Fibroblast of skin of right biceps (primary cell): ENCODE data around the gene PFKP.
A peak's percentile ranks its signal among the peaks of the same experiment; 100 is the strongest.
"Not testable (repeated sequence)": the region's sequence is repeated elsewhere in the genome, so short reads cannot be mapped to it uniquely, and the experiment has no call there.

ENCODE experiments used
- DNase-seq: peaks from one replicate; pipeline ENCODE4 v3.0.0-alpha.2; 2013

Gene PFKP

DNA sequence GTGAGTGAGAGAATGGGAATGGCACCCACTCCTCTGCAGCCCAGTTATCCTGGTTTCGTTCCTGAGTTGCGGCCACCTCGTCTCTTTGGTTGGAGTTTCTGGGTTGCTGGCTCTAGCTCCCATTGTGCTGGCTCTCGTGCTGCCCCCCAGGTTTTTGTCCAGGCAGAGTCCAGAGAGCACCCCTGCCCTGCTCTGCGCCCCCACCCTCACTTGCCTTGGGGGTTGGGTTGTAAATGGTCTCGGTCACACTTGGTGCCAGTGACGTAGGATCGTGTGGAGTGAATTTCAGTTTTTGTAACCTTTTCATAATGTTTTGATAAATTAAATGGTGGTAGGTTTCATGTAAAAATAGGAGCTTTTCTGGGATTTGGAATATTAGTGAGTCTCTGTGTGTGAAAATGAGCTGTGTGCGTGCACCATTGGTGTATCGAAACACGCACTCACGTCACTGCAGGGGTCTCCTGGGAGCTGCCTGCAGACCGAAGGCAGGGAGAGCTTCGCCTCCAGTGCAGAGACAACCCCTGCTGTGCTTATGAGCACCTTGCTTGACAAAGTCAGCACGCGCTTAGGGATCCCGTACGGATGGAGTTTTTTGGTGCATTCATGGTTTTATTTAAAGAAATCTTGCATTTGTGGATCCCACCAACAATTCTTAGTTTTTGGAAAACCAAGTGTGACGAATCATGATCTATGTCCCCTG is 32.9 kb downstream of the PFKP start:
- DNase-seq: no peak

DNA sequence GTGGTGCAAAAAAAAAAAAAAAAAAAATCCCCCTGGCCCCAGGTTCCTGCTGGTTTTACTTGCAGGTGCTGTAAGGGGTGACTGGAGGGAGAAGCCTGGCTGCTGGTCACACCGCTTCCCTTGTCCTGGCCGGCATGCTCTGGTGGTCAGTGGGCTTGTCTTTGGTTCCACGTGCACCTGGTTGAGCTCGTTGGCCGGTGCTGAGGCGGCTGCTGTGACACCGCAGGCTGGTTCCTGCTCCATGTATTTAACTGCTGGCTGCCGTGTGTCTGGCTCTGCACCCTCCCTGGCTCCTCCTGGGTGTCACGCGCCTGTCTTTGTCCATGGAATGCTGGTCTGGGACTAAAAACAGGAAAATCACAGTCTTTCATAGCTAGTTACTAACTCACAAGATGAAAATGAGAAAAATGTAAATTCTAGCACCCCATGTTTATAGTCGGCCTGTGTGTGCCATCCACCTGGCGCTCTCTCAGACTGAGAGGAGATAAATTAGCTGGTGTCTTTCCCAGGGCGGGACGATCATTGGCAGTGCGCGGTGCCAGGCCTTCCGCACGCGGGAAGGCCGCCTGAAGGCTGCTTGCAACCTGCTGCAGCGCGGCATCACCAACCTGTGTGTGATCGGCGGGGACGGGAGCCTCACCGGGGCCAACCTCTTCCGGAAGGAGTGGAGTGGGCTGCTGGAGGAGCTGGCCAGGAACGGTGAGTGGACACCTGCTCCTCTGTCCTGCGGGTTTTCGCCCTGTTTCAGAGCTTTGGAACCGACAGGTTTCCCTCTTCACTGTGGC is 33.7 kb downstream of the PFKP start:
- no peak for DNase-seq

DNA sequence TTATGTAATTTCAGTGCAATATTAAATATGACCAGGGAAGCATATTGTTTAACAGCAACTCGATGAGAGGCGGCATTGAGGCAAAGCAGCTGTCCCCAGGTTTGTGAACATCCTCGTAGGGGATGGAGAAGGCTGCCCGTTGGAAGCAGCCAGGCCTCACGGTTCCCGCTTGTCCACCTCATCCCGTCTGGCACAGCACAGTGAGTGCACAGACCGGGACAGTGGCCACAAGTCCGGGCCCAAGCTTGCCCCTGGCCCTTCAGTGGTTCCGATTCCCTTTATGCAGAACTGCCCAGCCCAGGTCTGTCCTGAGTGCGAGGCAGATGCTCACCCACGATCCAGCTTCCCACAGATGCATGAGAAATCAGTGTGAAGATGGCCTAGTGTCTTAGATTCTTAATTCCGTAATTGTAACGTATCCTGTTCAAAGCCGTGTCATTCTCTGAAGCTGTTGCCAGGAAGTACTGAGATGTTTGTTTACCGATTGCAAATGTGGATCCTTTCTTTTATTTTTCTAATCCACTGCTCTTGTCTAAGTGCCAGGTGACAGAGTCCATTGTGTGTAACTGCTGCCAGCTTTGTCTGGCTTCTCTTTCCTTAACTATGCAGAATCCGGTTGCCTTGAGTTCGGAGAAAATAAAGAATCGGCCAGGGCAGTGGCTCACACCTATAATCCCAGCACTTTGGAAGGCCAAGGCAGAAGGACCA is 35.5 kb downstream of the PFKP start:
- DNase-seq: no peak

DNA sequence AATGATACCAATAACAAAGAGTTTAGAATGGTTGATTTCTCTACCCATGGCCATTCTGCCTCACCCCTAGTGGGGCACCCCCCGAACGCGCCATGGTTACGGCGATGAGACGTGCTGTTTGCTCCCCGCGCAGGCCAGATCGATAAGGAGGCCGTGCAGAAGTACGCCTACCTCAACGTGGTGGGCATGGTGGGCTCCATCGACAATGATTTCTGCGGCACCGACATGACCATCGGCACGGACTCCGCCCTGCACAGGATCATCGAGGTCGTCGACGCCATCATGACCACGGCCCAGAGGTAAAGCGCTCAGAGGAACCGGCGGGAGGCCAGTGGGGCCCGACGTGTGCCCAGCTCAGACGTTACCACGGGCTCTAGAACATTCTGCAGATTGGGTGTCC is 36.3 kb downstream of the PFKP start:
- DNase-seq: no peak

DNA sequence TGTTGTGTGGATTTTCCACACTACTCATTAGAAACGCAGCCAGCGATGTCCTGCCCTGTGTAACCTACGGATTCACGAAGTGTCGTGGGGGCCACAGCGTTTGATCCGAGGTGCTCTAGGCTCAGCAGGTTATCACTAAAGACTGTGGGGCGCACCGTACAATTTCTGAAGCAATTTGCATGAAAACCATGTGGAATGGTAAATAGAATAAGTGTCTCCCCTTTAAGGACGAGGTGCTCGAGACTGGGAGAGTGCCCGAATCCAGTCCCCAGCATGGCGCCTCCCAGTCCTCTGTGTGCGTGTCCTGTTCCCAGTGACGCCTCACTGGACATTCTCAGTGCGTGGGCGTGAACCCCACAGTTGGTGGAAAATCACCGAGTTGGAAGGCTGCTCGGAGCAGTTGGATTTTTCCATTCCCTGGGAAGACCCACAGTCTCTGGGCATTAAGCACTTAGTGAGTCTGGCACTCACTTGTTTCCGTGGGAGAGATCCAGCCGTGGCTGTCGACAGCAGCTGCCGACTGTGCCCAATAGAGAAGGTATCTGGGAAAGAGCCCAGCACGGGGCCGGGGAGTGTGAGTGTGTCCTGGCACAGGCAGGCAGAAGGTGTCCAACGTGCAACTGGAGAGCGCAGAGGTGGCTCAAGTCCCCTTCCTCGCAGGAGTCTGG is 37.0 kb downstream of the PFKP start:
- no peak for DNase-seq

DNA sequence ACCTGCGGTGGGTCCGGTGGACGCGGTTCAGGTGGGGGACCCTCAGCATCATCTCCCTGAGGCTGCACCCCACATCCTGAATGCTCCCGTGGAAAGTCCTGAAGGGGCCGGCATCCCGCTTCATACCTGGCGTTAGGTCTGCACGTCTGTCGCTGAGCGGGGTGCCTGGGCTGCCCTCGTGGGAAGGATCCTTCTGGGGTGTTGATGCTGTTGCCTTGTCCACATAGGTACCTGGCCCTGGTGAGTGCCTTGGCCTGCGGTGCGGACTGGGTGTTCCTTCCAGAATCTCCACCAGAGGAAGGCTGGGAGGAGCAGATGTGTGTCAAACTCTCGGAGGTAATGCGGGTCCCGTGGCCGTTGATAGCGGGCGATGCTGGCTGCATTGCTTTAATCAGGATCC is 37.8 kb downstream of the PFKP start:
- DNase-seq: no peak

DNA sequence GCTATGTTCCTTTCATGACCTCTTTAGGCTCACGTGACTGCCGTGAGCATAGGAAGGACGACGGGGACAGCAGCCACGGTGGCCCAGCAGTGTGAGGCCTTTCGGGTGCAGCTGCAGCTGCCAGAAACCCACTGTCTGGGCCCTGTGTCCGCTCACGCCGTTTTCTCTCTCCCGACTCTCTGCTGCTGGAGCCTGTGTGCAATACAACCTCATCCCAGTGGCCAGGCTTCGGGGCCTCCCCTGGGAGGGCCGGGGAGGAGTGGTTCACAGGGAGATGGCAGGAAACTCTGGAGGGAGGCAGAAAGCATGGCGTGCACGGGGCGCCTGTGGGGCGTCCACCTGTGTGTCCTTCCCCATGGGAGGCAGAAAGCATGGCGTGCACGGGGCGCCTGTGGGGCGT is 38.6 kb downstream of the PFKP start:
- no peak for DNase-seq

DNA sequence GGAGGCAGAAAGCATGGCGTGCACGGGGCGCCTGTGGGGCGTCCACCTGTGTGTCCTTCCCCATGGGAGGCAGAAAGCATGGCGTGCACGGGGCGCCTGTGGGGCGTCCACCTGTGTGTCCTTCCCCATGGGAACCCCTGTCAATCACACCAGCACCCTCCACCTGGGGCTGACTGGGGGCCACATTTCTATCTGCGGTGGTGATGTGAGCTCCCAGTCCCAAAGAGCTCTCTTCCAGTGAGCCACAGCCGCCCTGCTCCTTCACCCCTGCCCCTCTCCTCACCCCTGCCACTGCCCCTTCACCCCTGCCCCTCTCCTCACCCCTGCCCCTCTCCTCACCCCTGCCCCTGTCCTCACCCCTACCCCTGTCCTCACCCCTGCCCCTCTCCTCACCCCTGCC is 39.0 kb downstream of the PFKP start:
- DNase-seq: not testable (repeated sequence)

DNA sequence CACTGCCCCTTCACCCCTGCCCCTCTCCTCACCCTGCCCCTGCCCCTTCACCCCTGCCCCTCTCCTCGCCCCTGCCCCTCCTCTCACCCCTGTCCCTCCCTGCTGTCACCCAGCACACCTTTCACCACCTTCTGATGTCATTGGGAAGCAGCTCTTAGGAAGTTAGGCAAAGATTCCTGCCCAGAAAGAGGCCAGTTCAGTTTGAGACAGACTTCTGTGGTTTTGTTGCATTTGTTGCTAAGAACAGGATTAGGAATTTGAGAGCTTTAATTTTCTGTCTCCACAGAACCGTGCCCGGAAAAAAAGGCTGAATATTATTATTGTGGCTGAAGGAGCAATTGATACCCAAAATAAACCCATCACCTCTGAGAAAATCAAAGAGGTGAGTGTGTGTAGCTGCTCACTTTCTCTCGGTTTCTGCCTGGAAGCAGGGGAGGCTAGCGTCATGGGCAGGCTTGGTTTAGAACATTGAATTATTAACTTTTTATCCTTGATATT is 39.6 kb downstream of the PFKP start:
- peak; percentile 43 for DNase-seq

DNA sequence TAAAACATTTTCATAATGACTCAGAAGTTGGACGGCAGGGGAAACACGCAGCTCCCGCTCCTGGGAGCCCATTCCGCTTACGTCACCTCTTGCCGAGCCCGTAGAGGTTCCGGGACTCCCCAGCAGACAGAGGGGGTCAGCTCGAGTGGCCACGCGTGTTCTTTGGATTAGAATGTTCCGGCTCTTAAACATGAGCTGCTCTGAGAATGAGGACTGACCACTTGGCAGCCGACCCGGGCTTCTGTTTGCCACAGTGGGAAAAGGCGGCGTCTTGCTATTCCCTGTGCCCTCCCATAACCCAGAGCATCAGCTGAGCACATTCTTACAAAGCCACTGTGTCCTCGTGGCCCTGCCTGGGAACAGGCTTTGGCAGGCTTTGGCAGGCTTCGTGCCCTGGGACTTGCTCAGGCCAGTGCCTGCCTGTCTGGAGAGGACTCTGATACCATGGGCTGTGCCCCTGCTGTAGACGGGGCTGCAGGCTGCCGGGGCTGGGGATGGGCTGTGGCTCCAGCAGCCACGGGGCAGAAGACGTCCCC is 40.1 kb downstream of the PFKP start:
- DNase-seq: peak; percentile 81

DNA sequence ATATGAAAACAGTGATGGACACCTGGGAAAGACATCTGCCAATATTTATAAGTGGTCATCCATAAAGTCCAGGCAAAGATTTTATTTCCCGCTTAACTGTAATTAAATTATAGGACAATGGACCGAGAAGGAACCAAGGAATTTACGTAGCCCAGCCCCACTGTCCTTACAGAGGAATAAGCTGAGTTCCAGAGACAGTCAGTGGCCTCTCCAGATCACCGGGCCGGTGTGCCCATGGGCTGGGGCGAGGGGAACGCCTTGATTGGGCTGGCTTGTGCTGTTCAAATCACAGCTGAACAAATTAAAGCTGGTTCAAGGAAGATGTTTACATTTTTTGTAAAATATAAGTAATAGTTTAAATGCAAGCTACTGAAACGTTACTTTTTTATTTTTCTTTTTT is 40.7 kb downstream of the PFKP start:
- DNase-seq: no peak

DNA sequence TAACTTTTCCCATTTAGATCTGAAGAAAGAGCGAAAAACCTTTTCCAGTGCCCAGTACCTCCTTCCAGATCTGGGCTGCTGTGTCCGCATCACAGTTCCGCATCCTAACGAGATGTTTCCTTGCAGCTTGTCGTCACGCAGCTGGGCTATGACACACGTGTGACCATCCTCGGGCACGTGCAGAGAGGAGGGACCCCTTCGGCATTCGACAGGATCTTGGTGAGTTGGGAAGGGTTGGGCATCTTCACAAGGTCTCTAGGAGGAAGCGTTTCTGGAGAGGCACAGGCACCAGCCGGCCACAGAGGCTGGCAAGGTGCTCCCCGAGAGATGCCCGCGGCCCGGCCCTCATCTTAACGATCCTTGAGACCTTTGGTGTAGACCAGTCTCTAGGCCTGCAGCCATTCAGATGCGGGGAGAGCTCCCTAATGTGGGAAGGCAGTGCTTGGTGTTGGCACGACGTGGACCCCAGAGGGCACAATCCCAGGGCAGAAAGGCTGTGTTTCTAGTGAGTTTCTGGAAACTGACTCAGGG is 41.3 kb downstream of the PFKP start:
- DNase-seq: no peak

DNA sequence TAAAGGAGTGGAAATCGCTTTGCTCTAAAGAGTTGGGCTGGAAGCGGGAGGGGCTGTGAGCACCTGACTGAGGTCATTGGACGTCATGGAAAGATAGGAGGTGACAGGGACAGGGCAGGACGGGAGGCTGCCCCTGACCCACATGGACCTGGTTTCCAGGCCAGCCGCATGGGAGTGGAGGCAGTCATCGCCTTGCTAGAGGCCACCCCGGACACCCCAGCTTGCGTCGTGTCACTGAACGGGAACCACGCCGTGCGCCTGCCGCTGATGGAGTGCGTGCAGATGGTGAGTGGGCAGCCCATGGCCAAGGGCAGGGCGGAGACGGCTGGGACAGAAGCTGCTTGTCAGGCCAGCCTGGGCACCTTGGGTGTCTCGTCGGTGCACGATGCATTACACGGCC is 41.8 kb downstream of the PFKP start:
- no peak for DNase-seq

DNA sequence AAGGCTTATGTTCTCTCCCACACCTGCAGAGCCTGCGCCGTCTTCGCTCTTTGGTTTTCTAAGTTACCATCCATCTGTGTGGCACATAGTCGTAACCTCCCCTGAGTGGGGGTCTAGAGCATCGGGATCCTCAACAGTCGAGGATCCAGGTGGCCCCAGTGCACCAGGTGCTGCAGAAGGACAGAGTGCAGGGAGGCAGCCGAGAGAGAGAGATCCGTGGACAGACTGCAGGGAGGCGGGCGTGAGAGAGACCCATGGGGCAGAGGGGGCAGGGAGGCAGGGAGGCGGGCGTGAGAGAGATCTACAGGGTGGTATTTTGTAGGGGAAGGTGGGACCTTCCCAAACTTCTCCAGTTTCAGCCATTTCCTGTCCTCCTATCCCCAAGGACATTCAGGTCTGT is 42.3 kb downstream of the PFKP start:
- DNase-seq: no peak

DNA sequence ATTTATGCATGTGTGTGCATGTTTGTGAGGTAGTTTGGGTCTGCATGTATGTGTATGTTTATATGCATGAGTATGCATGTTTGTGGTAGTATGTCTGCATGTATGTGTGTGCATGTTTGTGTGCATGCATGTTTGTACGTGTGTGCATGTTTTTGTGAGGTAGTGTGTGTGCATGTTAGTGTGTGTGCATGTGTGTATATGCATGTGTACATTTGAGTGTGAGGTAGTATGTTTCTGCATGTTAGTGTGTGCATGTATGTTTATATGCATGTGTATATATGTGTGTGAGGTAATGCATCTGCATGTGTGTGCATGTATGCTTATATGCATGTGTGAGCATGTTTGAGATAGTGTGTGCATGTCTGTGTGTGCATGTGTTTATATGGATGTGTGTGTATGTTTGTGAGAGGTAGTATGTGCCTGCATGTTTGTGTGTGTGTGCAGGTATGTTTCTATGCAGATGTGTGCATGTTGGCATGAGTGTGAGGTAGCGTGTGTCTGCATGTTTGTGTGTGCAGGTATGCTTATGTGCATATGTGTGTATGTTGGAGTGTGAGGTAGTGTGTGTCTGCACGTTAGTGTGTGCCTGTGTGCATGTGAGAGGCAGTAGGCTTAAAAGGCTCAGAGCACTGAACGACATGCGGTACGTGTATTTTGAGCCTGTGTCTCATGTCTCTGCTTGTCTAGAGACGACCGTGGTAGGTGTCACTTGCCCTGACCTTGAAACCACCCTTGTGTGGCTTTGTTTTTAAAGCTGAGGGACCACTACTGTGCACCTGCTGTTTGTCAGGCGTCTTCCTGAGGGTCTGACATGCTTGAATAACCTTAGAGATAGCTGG is 43.7 kb downstream of the PFKP start:
- no peak for DNase-seq

DNA sequence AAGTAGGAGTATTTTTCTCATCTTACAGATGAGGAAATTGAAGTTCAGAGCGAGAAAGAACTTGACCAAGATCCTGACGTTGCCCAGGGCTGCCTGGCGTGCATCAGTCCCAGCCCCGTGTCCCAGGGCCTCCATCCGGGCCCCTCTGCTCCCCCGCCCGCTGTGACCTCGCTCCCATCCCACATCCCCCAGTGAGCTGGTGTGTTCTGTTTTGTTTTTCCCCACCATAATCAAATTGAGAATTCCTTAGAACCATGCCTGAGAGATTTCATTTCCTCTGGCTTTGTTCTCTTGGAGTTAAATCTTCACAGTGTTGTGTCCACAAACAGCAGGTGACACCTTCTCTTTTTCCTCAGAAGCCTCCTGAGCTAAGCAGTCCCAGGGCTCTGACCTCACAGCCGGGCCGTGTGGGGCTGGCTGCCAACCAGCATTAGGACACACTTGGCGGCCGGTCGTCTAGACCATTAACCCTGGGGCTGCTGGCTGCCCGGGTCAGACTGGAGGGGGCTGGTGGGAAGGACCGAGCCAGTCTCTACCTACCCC is 44.3 kb downstream of the PFKP start:
- no peak for DNase-seq

DNA sequence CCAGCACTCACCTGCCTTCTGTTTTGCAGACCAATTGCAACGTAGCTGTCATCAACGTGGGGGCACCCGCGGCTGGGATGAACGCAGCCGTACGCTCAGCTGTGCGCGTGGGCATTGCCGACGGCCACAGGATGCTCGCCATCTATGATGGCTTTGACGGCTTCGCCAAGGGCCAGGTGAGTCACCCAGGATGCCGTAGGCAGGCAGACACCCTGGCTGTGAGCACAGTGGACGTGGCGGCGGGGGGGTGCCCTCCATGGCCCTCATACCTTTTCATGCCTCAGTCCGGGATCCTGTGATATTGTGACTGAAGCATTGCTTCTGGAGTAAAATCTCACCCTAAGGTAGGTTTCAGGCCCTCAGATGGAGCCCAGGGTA is 46.0 kb downstream of the PFKP start:
- no peak for DNase-seq

DNA sequence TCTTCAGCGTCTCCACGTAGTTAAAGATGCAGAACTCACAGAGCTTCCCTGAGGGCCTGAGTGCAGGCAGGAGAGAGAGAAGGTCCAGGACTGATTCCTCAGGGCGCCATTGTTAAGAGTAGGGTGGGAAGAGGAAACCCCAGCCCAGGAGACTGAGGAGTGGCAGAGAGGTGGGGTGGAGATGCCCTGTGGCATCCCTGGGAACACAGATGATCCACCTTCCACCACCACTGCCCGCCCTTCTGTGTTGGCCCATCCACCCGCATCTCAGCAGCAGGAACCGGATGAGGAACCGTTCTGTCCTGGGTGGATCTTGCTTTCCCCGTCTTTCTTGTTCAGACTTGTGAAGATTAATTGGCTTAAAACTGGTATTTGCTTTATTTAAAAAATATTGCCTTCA is 48.3 kb downstream of the PFKP start:
- DNase-seq: no peak

DNA sequence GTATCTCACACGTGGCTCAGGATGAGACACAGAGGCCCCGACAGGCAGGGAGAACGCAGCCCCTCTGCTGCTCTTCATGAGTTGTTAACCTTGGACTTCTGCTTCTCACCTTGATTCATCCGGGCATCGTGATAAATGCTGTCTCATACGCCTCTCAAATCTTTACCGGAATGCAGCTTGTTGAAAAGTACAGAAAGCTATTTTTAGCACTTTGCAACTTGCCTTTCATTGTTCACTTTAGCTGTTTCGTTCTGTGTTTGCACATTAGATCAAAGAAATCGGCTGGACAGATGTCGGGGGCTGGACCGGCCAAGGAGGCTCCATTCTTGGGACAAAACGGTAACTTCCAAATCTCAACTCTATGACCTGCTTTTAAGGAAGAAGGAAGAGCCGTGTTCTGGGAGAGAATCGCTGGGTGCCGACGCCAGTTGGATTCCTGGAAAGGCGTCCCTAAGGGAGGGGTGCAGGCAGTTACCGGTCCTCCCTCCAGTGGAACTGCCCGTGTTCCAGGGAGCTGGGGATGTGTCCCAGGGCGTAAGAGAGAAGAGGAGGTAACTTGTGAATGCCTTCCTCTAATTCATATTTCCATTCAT is 49.3 kb downstream of the PFKP start:
- DNase-seq: no peak

DNA sequence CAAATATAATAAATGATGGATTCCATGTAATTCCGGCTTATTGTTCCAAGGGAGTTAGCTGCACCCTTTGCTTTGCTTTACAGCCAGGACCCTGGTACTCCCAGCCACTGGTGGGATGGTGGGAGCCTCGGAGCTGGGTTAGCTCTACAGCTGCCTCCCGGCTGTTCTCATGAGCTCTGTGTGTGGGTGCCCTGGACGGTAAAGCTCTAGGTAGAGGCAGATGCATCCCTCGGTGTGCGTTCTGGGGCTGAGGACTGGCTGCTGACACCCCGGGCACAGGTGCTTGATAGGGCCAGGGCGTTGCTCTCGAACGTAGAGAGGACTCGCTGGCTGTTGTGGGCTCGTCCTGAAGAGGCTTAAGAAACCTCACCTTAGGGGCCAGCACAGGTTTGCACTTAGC is 50.1 kb downstream of the PFKP start:
- DNase-seq: no peak

DNA sequence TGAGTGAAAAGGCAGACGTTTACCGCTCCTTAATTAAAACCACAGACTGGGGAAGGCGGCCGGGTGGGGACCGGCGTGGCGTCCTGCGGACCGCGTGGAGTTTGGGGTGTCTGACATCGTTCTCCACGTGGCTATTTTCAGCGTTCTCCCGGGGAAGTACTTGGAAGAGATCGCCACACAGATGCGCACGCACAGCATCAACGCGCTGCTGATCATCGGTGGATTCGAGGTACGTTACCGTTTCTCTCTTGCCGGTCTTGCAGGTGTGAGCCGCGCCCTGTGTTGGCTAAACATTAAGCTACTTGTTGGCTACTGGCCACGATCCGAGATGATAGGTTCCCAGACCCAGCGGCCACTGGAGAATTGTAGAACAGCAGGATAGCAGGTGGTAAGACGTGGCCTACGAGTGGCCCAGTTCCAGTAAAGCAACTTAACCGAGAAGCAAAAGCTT is 51.3 kb downstream of the PFKP start:
- no peak for DNase-seq
